ENCODE data around the gene CFAP45. TPM values are rescaled to one million over a fixed set of nuclear protein-coding genes. Genes with fewer than 3 reads are reported as not detected.

Gene CFAP45
- polyA plus RNA-seq, 3 donors = 0.12 to 1.0 TPM; not detected in 1

GRCh38 chr1:159847231-159847630 is 52.7 kb downstream of the CFAP45 start:
- Histone ChIP-seq H2AFZ (ENCODE audit: insufficient read depth, low read depth, low read length, poor library complexity, severe bottlenecking) (no peak overlapping the region), H3K9ac (ENCODE audit: insufficient read depth, low read length, poor library complexity, severe bottlenecking) (no peak overlapping the region), H3K9me3 (replicated peaks in 1 of 2; ENCODE audit: control insufficient read depth in 1 of 2, insufficient read depth in 1 of 2, low read length in 2 of 2) (no peaks in the 10 kb centered on the region), H3K27ac (ENCODE audit: low read depth in 1 of 2, low read length in 2 of 2) (no peak overlapping the region), H3K4me2 (replicated peaks; ENCODE audit: extremely low read depth, low read length, poor library complexity, severe bottlenecking) (no peak overlapping the region), H3K4me1 (ENCODE audit: control insufficient read depth in 1 of 2, insufficient read depth in 2 of 2, low read length in 2 of 2) (peaks cover 17 to 21% of the 10 kb centered on the region in 2 donors), H3K36me3 (replicated peaks in 1 of 2; ENCODE audit: control insufficient read depth in 1 of 2, insufficient read depth in 2 of 2, low read length in 2 of 2) (no peaks in the 10 kb centered on the region), H4K20me1 (ENCODE audit: insufficient read depth, low read length) (no peaks in the 10 kb centered on the region), H3K79me2 (ENCODE audit: insufficient read depth, low read length) (no peaks in the 10 kb centered on the region), H3K27me3 (ENCODE audit: control insufficient read depth in 2 of 2, insufficient read depth in 2 of 2, low read length in 2 of 2) (no peaks in the 10 kb centered on the region), H3K4me3 (replicated peaks in 1 of 3; ENCODE audit: low read depth in 2 of 3, low read length in 3 of 3) (no peak overlapping the region)
- Mint-ChIP-seq H3K4me1 (peaks cover 23% of the 10 kb centered on the region), H3K9me3 (no peaks in the 10 kb centered on the region), H3K27me3 (ENCODE audit: low read depth in 3 of 3) (peaks cover 2 to 9% (median 2%) of the 10 kb centered on the region in 3 donors), H3K4me3 (no peak overlapping the region), H3K36me3 (no peaks in the 10 kb centered on the region), H3K27ac (no peak overlapping the region)
- intact Hi-C loops (cut with micrococcal nuclease) = no loop called here
- WGBS (ENCODE audit: insufficient coverage) = 90% methylated on average over 3 of the region's 4 CpGs
- TF ChIP-seq, protein P1, sequence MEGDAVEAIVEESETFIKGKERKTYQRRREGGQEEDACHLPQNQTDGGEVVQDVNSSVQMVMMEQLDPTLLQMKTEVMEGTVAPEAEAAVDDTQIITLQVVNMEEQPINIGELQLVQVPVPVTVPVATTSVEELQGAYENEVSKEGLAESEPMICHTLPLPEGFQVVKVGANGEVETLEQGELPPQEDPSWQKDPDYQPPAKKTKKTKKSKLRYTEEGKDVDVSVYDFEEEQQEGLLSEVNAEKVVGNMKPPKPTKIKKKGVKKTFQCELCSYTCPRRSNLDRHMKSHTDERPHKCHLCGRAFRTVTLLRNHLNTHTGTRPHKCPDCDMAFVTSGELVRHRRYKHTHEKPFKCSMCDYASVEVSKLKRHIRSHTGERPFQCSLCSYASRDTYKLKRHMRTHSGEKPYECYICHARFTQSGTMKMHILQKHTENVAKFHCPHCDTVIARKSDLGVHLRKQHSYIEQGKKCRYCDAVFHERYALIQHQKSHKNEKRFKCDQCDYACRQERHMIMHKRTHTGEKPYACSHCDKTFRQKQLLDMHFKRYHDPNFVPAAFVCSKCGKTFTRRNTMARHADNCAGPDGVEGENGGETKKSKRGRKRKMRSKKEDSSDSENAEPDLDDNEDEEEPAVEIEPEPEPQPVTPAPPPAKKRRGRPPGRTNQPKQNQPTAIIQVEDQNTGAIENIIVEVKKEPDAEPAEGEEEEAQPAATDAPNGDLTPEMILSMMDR (IDR thresholded peaks at IDR 0.05) = no peak
- no peak for DNase-seq

DNA sequence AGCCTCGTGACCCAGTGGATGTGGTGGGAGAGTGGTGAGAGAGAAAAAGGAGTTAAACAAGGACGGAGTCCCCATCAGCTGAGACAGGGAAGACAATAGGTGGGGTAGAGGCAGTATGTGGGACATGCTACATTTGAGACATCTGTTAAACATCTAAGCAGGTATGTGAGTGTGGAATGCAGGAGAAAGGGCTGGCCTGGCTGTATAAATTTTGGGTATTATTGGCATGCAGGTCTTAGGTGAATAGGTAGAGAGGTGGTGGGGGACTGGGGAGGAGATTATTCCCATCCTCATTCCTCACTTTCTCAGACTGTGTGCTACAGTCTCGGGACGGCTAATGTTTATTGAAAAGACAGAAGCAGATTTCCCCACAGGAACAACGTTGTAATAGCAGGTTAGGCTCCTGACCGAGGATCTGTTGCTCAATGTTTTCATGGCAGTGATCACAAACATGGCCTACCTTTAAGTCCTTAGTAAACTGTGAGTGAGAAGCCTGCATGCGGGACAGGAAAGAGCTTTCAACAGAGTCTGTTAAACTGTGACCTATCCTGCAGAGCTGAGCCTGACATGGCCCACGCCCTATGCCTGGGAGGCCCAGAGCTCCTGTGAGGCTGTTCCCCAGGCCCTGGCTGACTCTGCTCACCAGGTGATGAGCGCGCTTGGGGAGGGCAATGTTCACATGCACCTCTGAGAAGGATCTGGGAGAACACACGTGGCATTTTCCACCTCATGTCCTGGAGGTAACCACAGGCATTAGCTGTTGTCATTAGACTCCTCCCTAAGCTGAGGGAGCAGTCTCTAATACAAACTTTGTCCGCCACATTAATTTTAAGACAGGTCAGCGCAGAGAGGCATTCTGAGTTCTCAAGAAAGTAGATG is 54.0 kb downstream of the CFAP45 start:
- no peak overlapping the region for H3K4me3 Mint-ChIP-seq
- H3K36me3 ChIP-seq (replicated peaks in 1 of 2; ENCODE audit: control insufficient read depth in 1 of 2, insufficient read depth in 2 of 2, low read length in 2 of 2) = no peaks in the 10 kb centered on the region
- H2AFZ ChIP-seq (ENCODE audit: insufficient read depth, low read depth, low read length, poor library complexity, severe bottlenecking) = no peak overlapping the region
- H3K27ac Mint-ChIP-seq = peak overlapping the region in 1 of 7 donors; percentile 33
- no peaks in the 10 kb centered on the region for H3K9me3 Mint-ChIP-seq
- TF ChIP-seq, protein P1 (IDR thresholded peaks at IDR 0.05) = no peak
- H3K4me3 ChIP-seq (replicated peaks in 1 of 3; ENCODE audit: low read depth in 2 of 3, low read length in 3 of 3) = no peak overlapping the region
- H3K27me3 Mint-ChIP-seq (ENCODE audit: low read depth in 3 of 3) = peaks cover 2 to 9% (median 2%) of the 10 kb centered on the region in 3 donors
- peaks cover 19% of the 10 kb centered on the region for H3K4me1 Mint-ChIP-seq
- H3K27ac ChIP-seq (ENCODE audit: low read depth in 1 of 2, low read length in 2 of 2) = no peak overlapping the region
- H3K9me3 ChIP-seq (replicated peaks in 1 of 2; ENCODE audit: control insufficient read depth in 1 of 2, insufficient read depth in 1 of 2, low read length in 2 of 2) = no peaks in the 10 kb centered on the region
- H3K79me2 ChIP-seq (ENCODE audit: insufficient read depth, low read length) = no peaks in the 10 kb centered on the region
- 71% methylated on average over 11 of the region's 13 CpGs for WGBS (ENCODE audit: insufficient coverage)
- H3K36me3 Mint-ChIP-seq = no peaks in the 10 kb centered on the region
- intact Hi-C loops (cut with micrococcal nuclease) = no loop called here
- H3K27me3 ChIP-seq (ENCODE audit: control insufficient read depth in 2 of 2, insufficient read depth in 2 of 2, low read length in 2 of 2) = no peaks in the 10 kb centered on the region
- DNase-seq = no peak
- peaks cover 17 to 21% of the 10 kb centered on the region in 2 donors for H3K4me1 ChIP-seq (ENCODE audit: control insufficient read depth in 1 of 2, insufficient read depth in 2 of 2, low read length in 2 of 2)
- H3K9ac ChIP-seq (ENCODE audit: insufficient read depth, low read length, poor library complexity, severe bottlenecking) = no peak overlapping the region
- H3K4me2 ChIP-seq (replicated peaks; ENCODE audit: extremely low read depth, low read length, poor library complexity, severe bottlenecking) = no peak overlapping the region
- no peaks in the 10 kb centered on the region for H4K20me1 ChIP-seq (ENCODE audit: insufficient read depth, low read length)

Measured in CD14-positive monocyte (primary cell).